GM03348 (cell line): ENCODE data around the gene NT5E.
"Not testable (repeated sequence)": the region's sequence is repeated elsewhere in the genome, so short reads cannot be mapped to it uniquely, and the experiment has no call there.

Experiments
- DNase-seq: peaks from one replicate; pipeline ENCODE4 v3.0.0; 2012; ENCODE audit warnings: low spot score

NT5E gene

GRCh38 chr6:85449818-85450759, at the start of gene NT5E:
Gene NT5E, plus strand, starts transcription at chr6:85450083. Its CDS starts 57 bp downstream, at chr6:85450140.
- DNase-seq = peak; percentile 93

- DNase-seq = no peak
Observed at GRCh38 chr6:85400331-85400730, 49.6 kb upstream of the NT5E start.

- DNase-seq = no peak
Observed at GRCh38 chr6:85401186-85402021, 48.5 kb upstream of the NT5E start.

GRCh38 chr6:85402071-85402470, 47.8 kb upstream of the NT5E start:
- DNase-seq = no peak

- DNase-seq = no peak
Observed at GRCh38 chr6:85402922-85403321, 47.0 kb upstream of the NT5E start.

GRCh38 chr6:85403331-85404015, 46.4 kb upstream of the NT5E start:
- peak; percentile 79 for DNase-seq

- not testable (repeated sequence) for DNase-seq
Observed at GRCh38 chr6:85404016-85404563, 45.8 kb upstream of the NT5E start.

GRCh38 chr6:85404564-85405174, 45.2 kb upstream of the NT5E start:
- DNase-seq = peak; percentile 75

GRCh38 chr6:85405175-85405852, 44.6 kb upstream of the NT5E start:
- DNase-seq = no peak

- DNase-seq = no peak
Observed at GRCh38 chr6:85405853-85406198, 44.1 kb upstream of the NT5E start.

GRCh38 chr6:85406641-85407075, 43.2 kb upstream of the NT5E start:
- no peak for DNase-seq

- DNase-seq = no peak
Observed at GRCh38 chr6:85408039-85408438, 41.8 kb upstream of the NT5E start.

- no peak for DNase-seq
Observed at GRCh38 chr6:85412911-85413430, 36.9 kb upstream of the NT5E start.

GRCh38 chr6:85416049-85416448, 33.8 kb upstream of the NT5E start:
- DNase-seq = no peak

- no peak for DNase-seq
Observed at GRCh38 chr6:85416766-85417165, 33.1 kb upstream of the NT5E start.

GRCh38 chr6:85417336-85417735, 32.5 kb upstream of the NT5E start:
- no peak for DNase-seq

GRCh38 chr6:85418059-85418458, 31.8 kb upstream of the NT5E start:
- peak; percentile 69 for DNase-seq

- peak; percentile 51 for DNase-seq
Observed at GRCh38 chr6:85419046-85419759, 30.7 kb upstream of the NT5E start.

- DNase-seq = no peak
Observed at GRCh38 chr6:85420551-85420950, 29.3 kb upstream of the NT5E start.

- no peak for DNase-seq
Observed at GRCh38 chr6:85421181-85421580, 28.7 kb upstream of the NT5E start.
